Mesendoderm (in vitro differentiated cells): ENCODE measurements around the gene TEX35.

Experiments
- DNase-seq: peaks from one replicate; pipeline ENCODE4 v3.0.0; 2013
- H2AK5ac ChIP-seq: 2 replicates; pipeline ENCODE4 v1.6.1; 2013; ENCODE audit warnings: low read length, inconsistent platforms
- H2BK120ac ChIP-seq: 2 replicates; pipeline ENCODE4 v1.6.1; 2013; ENCODE audit warnings: low read depth, mild to moderate bottlenecking, low read length, moderate library complexity, mixed read lengths
- H2BK15ac ChIP-seq: replicated peaks from 2 replicates; pipeline ENCODE4 v1.6.1; 2013; ENCODE audit warnings: low read depth, mild to moderate bottlenecking, moderate library complexity
- H2BK5ac ChIP-seq: 2 replicates; pipeline ENCODE4 v1.6.1; 2013; ENCODE audit warnings: low read length, inconsistent platforms
- H3K18ac ChIP-seq: 2 replicates; pipeline ENCODE4 v1.6.1; 2013; ENCODE audit warnings: mild to moderate bottlenecking, low read length, mixed read lengths
- H3K23ac ChIP-seq: one replicate; pipeline ENCODE4 v1.6.1; 2013; ENCODE audit warnings: low read length
- H3K27ac ChIP-seq: 2 replicates; pipeline ENCODE4 v1.5.1; 2013; ENCODE audit warnings: low read depth, mild to moderate bottlenecking, inconsistent platforms, low read length, moderate library complexity
- H3K27me3 ChIP-seq: 2 replicates; pipeline ENCODE4 v1.6.1; 2013; ENCODE audit warnings: low read length, control low read depth, mild to moderate bottlenecking, inconsistent platforms; ENCODE audit not compliant: insufficient read depth, poor library complexity
- H3K36me3 ChIP-seq: 2 replicates; pipeline ENCODE4 v1.6.1; 2013; ENCODE audit warnings: low read length, inconsistent platforms; ENCODE audit not compliant: control insufficient read depth, insufficient read depth
- H3K4ac ChIP-seq: one replicate; pipeline ENCODE4 v1.6.1; 2013; ENCODE audit warnings: low read depth, mild to moderate bottlenecking, low read length, moderate library complexity
- H3K4me1 ChIP-seq: 2 replicates; pipeline ENCODE4 v1.6.1; 2013; ENCODE audit warnings: low read depth, low read length, inconsistent platforms; ENCODE audit not compliant: control insufficient read depth
- H3K4me2 ChIP-seq: 2 replicates; pipeline ENCODE4 v1.6.1; 2013; ENCODE audit warnings: low read length
- H3K4me3 ChIP-seq: 2 replicates; pipeline ENCODE4 v1.5.1; 2013; ENCODE audit warnings: mild to moderate bottlenecking, low read length
- H3K56ac ChIP-seq: one replicate; pipeline ENCODE4 v1.6.1; 2013; ENCODE audit warnings: low read length
- H3K79me1 ChIP-seq: 2 replicates; pipeline ENCODE4 v1.6.1; 2013; ENCODE audit warnings: low read length, inconsistent platforms
- H3K79me2 ChIP-seq: 2 replicates; pipeline ENCODE4 v1.6.1; 2013; ENCODE audit warnings: mild to moderate bottlenecking, low read length; ENCODE audit not compliant: control insufficient read depth, insufficient read depth
- H3K9ac ChIP-seq: 2 replicates; pipeline ENCODE4 v1.6.1; 2013; ENCODE audit warnings: low read length, inconsistent platforms
- H4K5ac ChIP-seq: one replicate; pipeline ENCODE4 v1.6.1; 2013; ENCODE audit warnings: low read length
- H4K8ac ChIP-seq: one replicate; pipeline ENCODE4 v1.6.1; 2013; ENCODE audit warnings: low read depth, mild to moderate bottlenecking, control low read depth, low read length, moderate library complexity
- WGBS: extraction: QIAGEN DNeasy Blood & Tissue Kit; methylation state at CpG from one replicate; pipeline ENCODE4 v1.1.7; 2013; ENCODE audit warnings: low lambda C conversion rate, missing lambda C conversion rate; ENCODE audit not compliant: insufficient coverage; ENCODE audit errors: extremely low coverage; 5-methylcytosine and 5-hydroxymethylcytosine counted together

Gene TEX35

DNA sequence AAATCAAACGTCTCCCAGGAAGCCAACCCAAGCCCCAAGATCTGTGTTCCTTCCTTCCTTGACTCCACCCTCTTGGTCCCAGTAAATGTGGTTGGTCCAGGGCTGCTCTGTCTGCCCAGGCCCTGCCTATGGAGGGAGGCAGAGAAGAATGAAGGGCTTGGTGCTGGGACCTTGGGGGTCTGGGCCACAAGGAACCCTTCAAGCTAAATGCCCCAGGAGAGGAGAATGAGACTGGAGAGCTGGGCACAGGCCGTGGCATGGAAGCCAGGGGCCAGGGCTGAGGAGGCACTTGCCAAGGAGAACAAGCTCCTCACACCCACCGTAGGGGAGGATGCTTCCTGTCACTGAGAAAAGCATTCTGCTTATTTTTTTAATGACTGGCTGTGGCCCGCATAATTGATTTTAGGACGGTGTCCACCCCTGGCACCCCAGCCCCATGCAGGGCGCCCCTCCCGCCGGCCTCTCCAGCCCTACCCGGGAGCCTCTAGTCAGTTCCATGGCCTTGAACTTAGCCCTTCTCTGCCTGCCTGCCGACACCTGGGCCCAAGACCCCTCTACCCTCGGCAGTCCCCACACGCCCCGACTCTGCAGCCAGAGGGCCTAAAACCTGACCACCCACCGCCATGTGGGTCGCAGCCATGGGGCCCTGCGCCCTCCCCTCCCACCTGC is 17.0 kb upstream of the TEX35 start:
- Histone ChIP-seq H3K4me3 (no peak overlapping the region), H3K4me2 (no peak overlapping the region), H2AK5ac (no peak overlapping the region), H3K27me3 (no peaks in the 10 kb centered on the region), H3K27ac (no peak overlapping the region), H3K56ac (no peak overlapping the region), H3K23ac (no peak overlapping the region), H4K8ac (no peak overlapping the region), H3K79me1 (no peaks in the 10 kb centered on the region), H3K18ac (no peak overlapping the region), H3K79me2 (no peaks in the 10 kb centered on the region), H2BK120ac (no peak overlapping the region), H3K36me3 (no peaks in the 10 kb centered on the region), H2BK5ac (no peak overlapping the region), H2BK15ac (no peak overlapping the region), H3K4me1 (no peaks in the 10 kb centered on the region), H4K5ac (no peak overlapping the region), H3K9ac (no peak overlapping the region), H3K4ac (no peak overlapping the region)
- WGBS, result no CpG with 5 or more reads among the region's 16 CpGs
- no peak for DNase-seq

DNA sequence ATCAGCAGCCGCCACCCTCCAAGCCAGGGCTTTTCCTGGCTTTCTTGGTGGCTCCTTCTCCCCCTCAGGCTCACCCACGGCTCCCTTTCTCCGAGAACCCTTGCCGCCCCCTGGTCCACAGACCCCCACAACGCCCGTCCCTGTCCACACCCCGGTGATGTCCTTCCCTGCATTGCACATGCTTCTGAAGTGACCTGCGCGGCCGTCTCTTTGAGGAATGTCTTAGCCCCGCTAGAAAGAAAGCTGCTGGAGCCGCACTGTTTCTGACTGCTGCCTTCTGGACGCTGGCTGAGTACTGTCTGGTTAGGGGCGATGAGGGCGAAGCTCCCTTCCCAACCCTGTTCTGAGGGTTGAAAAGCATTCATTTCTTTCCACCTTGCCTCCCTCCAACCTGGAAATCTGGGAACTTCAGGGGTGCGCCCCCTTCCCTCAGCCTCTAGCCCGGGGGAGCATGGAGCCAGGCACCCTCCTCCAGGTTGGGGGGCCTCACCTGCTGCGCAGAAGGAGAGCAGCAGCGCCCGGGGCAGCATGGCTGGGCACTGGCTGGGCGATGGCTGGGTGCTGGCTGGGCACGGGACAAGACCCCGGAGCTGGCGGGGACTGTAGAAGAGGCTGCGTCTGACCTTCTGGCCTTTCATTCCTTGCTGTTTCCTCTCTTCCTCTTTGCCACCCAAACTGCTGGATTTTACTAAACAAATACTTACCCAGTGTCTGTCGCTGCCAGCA is 16.3 kb upstream of the TEX35 start, which contains the start of gene CLEC20A:
Gene CLEC20A, minus strand, starts transcription at position 555 of the 726 bp plus-strand sequence. Its CDS starts 25 bp downstream, at position 530.
- H3K23ac ChIP-seq, result no peak within 1 kb of the TSS
- no peak within 1 kb of the TSS for H3K27ac ChIP-seq
- H2BK5ac ChIP-seq, result no peak within 1 kb of the TSS
- no peak within 1 kb of the TSS for H3K9ac ChIP-seq
- H3K36me3 ChIP-seq, result no peaks in the 10 kb centered on the region
- no peak within 1 kb of the TSS for H4K5ac ChIP-seq
- no peaks in the 10 kb centered on the region for H3K79me2 ChIP-seq
- no peak within 1 kb of the TSS for H3K56ac ChIP-seq
- no peak within 1 kb of the TSS for H2BK120ac ChIP-seq
- H3K4ac ChIP-seq, result no peak within 1 kb of the TSS
- no peak within 1 kb of the TSS for H2AK5ac ChIP-seq
- no peaks in the 10 kb centered on the region for H3K27me3 ChIP-seq
- no peak within 1 kb of the TSS for H4K8ac ChIP-seq
- H3K4me2 ChIP-seq, result no peak within 1 kb of the TSS
- no peak within 1 kb of the TSS for H3K18ac ChIP-seq
- no CpG with 5 or more reads among the region's 26 CpGs for WGBS
- no peaks in the 10 kb centered on the region for H3K79me1 ChIP-seq
- H2BK15ac ChIP-seq, result no peak within 1 kb of the TSS
- H3K4me1 ChIP-seq, result no peaks in the 10 kb centered on the region
- no peak for DNase-seq
- no peak within 1 kb of the TSS for H3K4me3 ChIP-seq

DNA sequence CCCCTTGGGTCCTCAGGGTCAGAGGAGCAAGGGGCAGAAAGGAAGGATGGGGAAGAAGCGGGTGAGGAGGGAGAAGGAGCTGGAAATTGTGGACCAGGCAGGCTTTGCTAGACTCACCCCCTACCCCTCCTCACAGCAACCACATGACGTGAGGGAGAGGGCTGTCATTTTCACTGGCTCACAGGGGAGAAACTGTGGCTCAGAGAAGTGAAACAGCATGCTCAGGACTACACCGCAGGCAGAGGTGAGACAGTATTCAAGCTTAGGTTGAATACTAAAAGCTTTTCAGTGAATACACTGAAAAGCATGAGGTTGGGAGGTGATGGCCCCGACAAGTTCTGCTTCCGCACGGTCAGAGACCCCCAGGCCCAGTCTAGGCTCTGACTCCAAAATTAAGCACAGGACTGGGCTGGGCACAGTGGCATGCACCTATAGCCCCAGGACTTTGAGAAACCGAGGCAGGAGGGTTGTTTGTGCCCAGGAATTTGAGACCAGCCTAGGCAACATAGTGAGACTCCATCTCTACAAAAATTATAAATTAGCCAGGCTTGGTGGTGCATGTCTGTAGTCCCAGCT is 14.9 kb upstream of the TEX35 start:
- no peak overlapping the region for H3K4me3 ChIP-seq
- no peaks in the 10 kb centered on the region for H3K36me3 ChIP-seq
- DNase-seq, result no peak
- H3K27me3 ChIP-seq, result no peaks in the 10 kb centered on the region
- no peak overlapping the region for H3K23ac ChIP-seq
- H3K4me1 ChIP-seq, result no peaks in the 10 kb centered on the region
- H3K79me2 ChIP-seq, result no peaks in the 10 kb centered on the region
- no peak overlapping the region for H2BK5ac ChIP-seq
- H3K27ac ChIP-seq, result no peak overlapping the region
- no peak overlapping the region for H2AK5ac ChIP-seq
- no peak overlapping the region for H3K4me2 ChIP-seq
- no peak overlapping the region for H2BK120ac ChIP-seq
- no peak overlapping the region for H3K56ac ChIP-seq
- no peak overlapping the region for H3K18ac ChIP-seq
- H2BK15ac ChIP-seq, result no peak overlapping the region
- H4K8ac ChIP-seq, result no peak overlapping the region
- WGBS, result no CpG with 5 or more reads among the region's 7 CpGs
- no peaks in the 10 kb centered on the region for H3K79me1 ChIP-seq
- no peak overlapping the region for H3K9ac ChIP-seq
- H4K5ac ChIP-seq, result no peak overlapping the region
- H3K4ac ChIP-seq, result no peak overlapping the region

- Histone ChIP-seq H4K5ac (no peak overlapping the region), H3K18ac (no peak overlapping the region)
- WGBS, result no CpG with 5 or more reads among the region's 16 CpGs
These were observed 13.8 kb upstream of the TEX35 start for GRCh38 chr1:178498896-178499675.

GRCh38 chr1:178500091-178500770 is 12.7 kb upstream of the TEX35 start:
- Histone ChIP-seq H3K18ac (no peak overlapping the region), H3K4ac (no peak overlapping the region), H3K36me3 (no peaks in the 10 kb centered on the region), H3K4me2 (no peak overlapping the region), H3K79me1 (no peaks in the 10 kb centered on the region), H2BK5ac (no peak overlapping the region), H4K5ac (no peak overlapping the region), H2BK15ac (no peak overlapping the region), H3K9ac (no peak overlapping the region), H3K79me2 (no peaks in the 10 kb centered on the region), H2BK120ac (no peak overlapping the region), H3K4me3 (no peak overlapping the region), H3K23ac (no peak overlapping the region), H2AK5ac (no peak overlapping the region), H3K56ac (no peak overlapping the region), H3K27me3 (no peaks in the 10 kb centered on the region), H3K4me1 (no peaks in the 10 kb centered on the region), H4K8ac (no peak overlapping the region), H3K27ac (no peak overlapping the region)
- DNase-seq, result peak; percentile 73
- WGBS, result no CpG with 5 or more reads among the region's 11 CpGs

More at GRCh38 chr1:178498896-178499675, 13.8 kb upstream of the TEX35 start:
- H3K56ac ChIP-seq, result no peak overlapping the region
- H2BK5ac ChIP-seq, result no peak overlapping the region
- no peaks in the 10 kb centered on the region for H3K79me1 ChIP-seq
- no peak overlapping the region for H3K4ac ChIP-seq
- H3K36me3 ChIP-seq, result no peaks in the 10 kb centered on the region
- H2BK120ac ChIP-seq, result no peak overlapping the region
- no peaks in the 10 kb centered on the region for H3K79me2 ChIP-seq
- no peaks in the 10 kb centered on the region for H3K27me3 ChIP-seq
- no peak overlapping the region for H3K4me2 ChIP-seq
- no peak overlapping the region for H2BK15ac ChIP-seq
- no peak overlapping the region for H4K8ac ChIP-seq
- peak; percentile 73 for DNase-seq
- no peak overlapping the region for H3K9ac ChIP-seq
- H2AK5ac ChIP-seq, result no peak overlapping the region
- no peak overlapping the region for H3K23ac ChIP-seq
- H3K27ac ChIP-seq, result no peak overlapping the region
- no peaks in the 10 kb centered on the region for H3K4me1 ChIP-seq
- H3K4me3 ChIP-seq, result no peak overlapping the region
